IMR-90 (cell line): ENCODE results near the gene LARP4B. TPM values are rescaled to one million over a fixed set of nuclear protein-coding genes. Genes with fewer than 3 reads are reported as not detected.

ENCODE experiments used
- ATAC-seq: fragments of 200-7000 bp; cut with Tn5 transposase; 2 replicates; pipeline ENCODE4 v1.9.1; 2020; ENCODE audit warnings: low read depth, mild to moderate bottlenecking, moderate library complexity
- BruUV-seq: library from RNA; stranded (reverse); fragments of 400-500 nt; replicated peaks from 2 replicates; lab custom pipeline; 2021; lab: Mats Ljungman, UMichigan
- CTCF ChIA-PET: fragments of 300-600 bp; formaldehyde crosslinking; extraction: SDS; loops from one replicate; lab custom pipeline; 2021; ENCODE audit warnings: antibody characterized with exemption; lab: Yijun Ruan, JAX
- POLR2A ChIA-PET: fragments of 300-600 bp; sonication (Branson Sonifier 250); formaldehyde crosslinking; loops from one replicate; lab custom pipeline; 2022; ENCODE audit warnings: antibody characterized with exemption; ENCODE audit not compliant: unreplicated experiment; lab: Charles Lee
- DNase-seq: peaks from one replicate; pipeline ENCODE4 v3.0.0; 2013
- H2AFZ ChIP-seq: replicated peaks from 2 replicates; pipeline ENCODE3; 2013; ENCODE audit warnings: low read length, mild to moderate bottlenecking; ENCODE audit not compliant: poor library complexity
- H2AK5ac ChIP-seq: 2 replicates; pipeline ENCODE4 v1.6.1; 2013; ENCODE audit warnings: low read depth, low read length, inconsistent platforms
- H2AK9ac ChIP-seq: replicated peaks from 2 replicates; pipeline ENCODE3; 2013; ENCODE audit warnings: mild to moderate bottlenecking, low read depth, low read length, moderate library complexity; ENCODE audit not compliant: poor library complexity
- H2BK120ac ChIP-seq: 2 replicates; pipeline ENCODE4 v1.6.1; 2013; ENCODE audit warnings: low read depth, low read length, inconsistent platforms
- H2BK15ac ChIP-seq: 3 replicates; pipeline ENCODE4 v1.6.1; 2013; ENCODE audit warnings: low read depth, low read length, inconsistent platforms
- H2BK20ac ChIP-seq: 2 replicates; pipeline ENCODE4 v1.6.1; 2013; ENCODE audit warnings: low read depth, mild to moderate bottlenecking, inconsistent platforms, low read length, moderate library complexity
- H2BK5ac ChIP-seq: 2 replicates; pipeline ENCODE4 v1.6.1; 2013; ENCODE audit warnings: mild to moderate bottlenecking, low read depth, low read length, inconsistent platforms; ENCODE audit not compliant: poor library complexity, severe bottlenecking
- H3K14ac ChIP-seq: replicated peaks from 2 replicates; pipeline ENCODE4 v1.6.1; 2013; ENCODE audit warnings: low read depth, low read length, inconsistent platforms
- H3K18ac ChIP-seq: 2 replicates; pipeline ENCODE4 v1.6.1; 2013; ENCODE audit warnings: low read depth, low read length, control low read depth
- H3K23ac ChIP-seq: 2 replicates; pipeline ENCODE4 v1.6.1; 2013; ENCODE audit warnings: low read depth, low read length, inconsistent platforms
- H3K27ac ChIP-seq: 2 replicates; pipeline ENCODE4 v1.5.1; 2013; ENCODE audit warnings: mild to moderate bottlenecking, control low read depth, low read length; ENCODE audit not compliant: insufficient read depth
- H3K27me3 ChIP-seq: 2 replicates; pipeline ENCODE4 v1.6.1; 2013; ENCODE audit warnings: low read length; ENCODE audit not compliant: control insufficient read depth, insufficient read depth
- H3K36me3 ChIP-seq: 2 replicates; pipeline ENCODE4 v1.6.1; 2013; ENCODE audit warnings: low read length, mixed read lengths; ENCODE audit not compliant: control insufficient read depth, insufficient read depth
- H3K4ac ChIP-seq: 2 replicates; pipeline ENCODE4 v1.6.1; 2013; ENCODE audit warnings: low read depth, low read length, inconsistent platforms
- H3K4me1 ChIP-seq: 2 replicates; pipeline ENCODE4 v1.6.1; 2013; ENCODE audit warnings: low read length, mixed read lengths; ENCODE audit not compliant: control insufficient read depth, insufficient read depth
- H3K4me2 ChIP-seq: 2 replicates; pipeline ENCODE4 v1.6.1; 2013; ENCODE audit warnings: low read depth, mild to moderate bottlenecking, control low read depth, low read length, moderate library complexity
- H3K4me3 ChIP-seq: 2 replicates; pipeline ENCODE4 v1.5.1; 2013; ENCODE audit warnings: low read depth, mild to moderate bottlenecking, control low read depth, low read length, moderate library complexity; ENCODE audit not compliant: insufficient read depth
- H3K56ac ChIP-seq: 2 replicates; pipeline ENCODE4 v1.6.1; 2013; ENCODE audit warnings: low read length, inconsistent platforms; ENCODE audit not compliant: insufficient read depth; ENCODE audit errors: extremely low read depth
- H3K79me1 ChIP-seq, 2 experiments: 2 replicates each; pipeline ENCODE4 v1.6.1; 2013; ENCODE audit warnings: low read length in 2 of 2, inconsistent platforms in 1 of 2, low read depth in 1 of 2
- H3K9ac ChIP-seq: 2 replicates; pipeline ENCODE4 v1.6.1; 2013; ENCODE audit warnings: low read depth, low read length, control low read depth
- H3K9me1 ChIP-seq: 2 replicates; pipeline ENCODE4 v1.6.1; 2013; ENCODE audit warnings: low read length, inconsistent platforms; ENCODE audit not compliant: insufficient read depth
- H3K9me3 ChIP-seq: 2 replicates; pipeline ENCODE4 v1.6.1; 2013; ENCODE audit warnings: low read length; ENCODE audit not compliant: control insufficient read depth, insufficient read depth
- H4K20me1 ChIP-seq: 2 replicates; pipeline ENCODE4 v1.6.1; 2013; ENCODE audit warnings: low read length, inconsistent platforms; ENCODE audit not compliant: insufficient read depth
- H4K5ac ChIP-seq: 2 replicates; pipeline ENCODE4 v1.6.1; 2013; ENCODE audit warnings: mild to moderate bottlenecking, low read depth, low read length, control low read depth
- H4K8ac ChIP-seq, 2 experiments: 2 replicates each; pipeline ENCODE4 v1.6.1; 2013; ENCODE audit warnings: low read depth in 2 of 2, low read length in 2 of 2, control low read depth in 1 of 2, inconsistent platforms in 1 of 2
- H4K91ac ChIP-seq: 2 replicates; pipeline ENCODE4 v1.6.1; 2013; ENCODE audit warnings: low read depth, low read length, inconsistent platforms; ENCODE audit not compliant: insufficient read depth
- MAZ ChIP-seq: IDR thresholded peaks from 2 replicates; pipeline ENCODE4 v1.6.1; 2012; ENCODE audit warnings: low read depth, mild to moderate bottlenecking, low read length, improper control_type of control experiment, moderate library complexity, borderline replicate concordance
- RCOR1 ChIP-seq: IDR thresholded peaks from 2 replicates; pipeline ENCODE4 v1.6.1; 2012; ENCODE audit warnings: mild to moderate bottlenecking, low read length, improper control_type of control experiment; ENCODE audit not compliant: insufficient replicate concordance
- RFX5 ChIP-seq: IDR thresholded peaks from 2 replicates; pipeline ENCODE4 v1.8.0; 2012; ENCODE audit warnings: low read depth, mild to moderate bottlenecking, low read length, moderate library complexity
- SMC3 ChIP-seq: fragments of 150-350 bp; IDR thresholded peaks from 2 replicates; pipeline ENCODE4 v1.6.1; 2016; ENCODE audit warnings: low read depth, mild to moderate bottlenecking, antibody characterized with exemption, low read length, moderate library complexity
- WGBS, 2 experiments: methylation state at CpG; one replicate each; pipeline versions ENCODE4 v1.1.5 to v1.1.7; 2013; ENCODE audit warnings: missing lambda C conversion rate in 2 of 2; ENCODE audit not compliant: insufficient read length in 1 of 2; ENCODE audit errors: extremely low coverage in 2 of 2; 5-methylcytosine and 5-hydroxymethylcytosine counted together
- dilution Hi-C: fragments of 300-500 bp; cut with HindIII; formaldehyde crosslinking; loops from one replicate; pipeline ENCODE4 v1.14.3; 2018; ENCODE audit warnings: low sequenced_read_pairs; ENCODE audit not compliant: unreplicated experiment
- in situ Hi-C: fragments of 300-500 bp; cut with MboI; formaldehyde crosslinking; loops from 3 replicates; pipeline ENCODE4 v1.14.3; 2019; ENCODE audit warnings: low sequenced_read_pairs, inconsistent platforms, mixed read lengths
- intact Hi-C: fragments of 100-400 bp; cut with micrococcal nuclease; formaldehyde crosslinking; loops from 2 replicates; pipeline ENCODE4 v1.10.0; 2022
- polyA plus RNA-seq, 3 experiments: library from polyadenylated mRNA; depleted of rRNA; stranded (reverse); fragments of >200 nt; gene quantifications; 2 replicates each; pipeline ENCODE4 v1.2.3, GENCODE V29; 2012; ENCODE audit warnings: low replicate concordance in 1 of 3
- total RNA-seq: library from RNA; depleted of rRNA; stranded (reverse); fragments of >200 nt; gene quantifications from 2 replicates; pipeline ENCODE4 v1.2.3, GENCODE V29; 2012
- TF ChIP-seq, protein P1 (sequence below): fragments of 150-350 bp; IDR thresholded peaks from 2 replicates; pipeline ENCODE4 v1.6.1; 2017; ENCODE audit warnings: mild to moderate bottlenecking, antibody characterized with exemption, low read length, low read depth

LARP4B gene
- total and polyA plus RNA-seq, 2 of the 4 experiments (the other 2 are of a cell fraction), result 24.3 to 25.5 TPM

DNA sequence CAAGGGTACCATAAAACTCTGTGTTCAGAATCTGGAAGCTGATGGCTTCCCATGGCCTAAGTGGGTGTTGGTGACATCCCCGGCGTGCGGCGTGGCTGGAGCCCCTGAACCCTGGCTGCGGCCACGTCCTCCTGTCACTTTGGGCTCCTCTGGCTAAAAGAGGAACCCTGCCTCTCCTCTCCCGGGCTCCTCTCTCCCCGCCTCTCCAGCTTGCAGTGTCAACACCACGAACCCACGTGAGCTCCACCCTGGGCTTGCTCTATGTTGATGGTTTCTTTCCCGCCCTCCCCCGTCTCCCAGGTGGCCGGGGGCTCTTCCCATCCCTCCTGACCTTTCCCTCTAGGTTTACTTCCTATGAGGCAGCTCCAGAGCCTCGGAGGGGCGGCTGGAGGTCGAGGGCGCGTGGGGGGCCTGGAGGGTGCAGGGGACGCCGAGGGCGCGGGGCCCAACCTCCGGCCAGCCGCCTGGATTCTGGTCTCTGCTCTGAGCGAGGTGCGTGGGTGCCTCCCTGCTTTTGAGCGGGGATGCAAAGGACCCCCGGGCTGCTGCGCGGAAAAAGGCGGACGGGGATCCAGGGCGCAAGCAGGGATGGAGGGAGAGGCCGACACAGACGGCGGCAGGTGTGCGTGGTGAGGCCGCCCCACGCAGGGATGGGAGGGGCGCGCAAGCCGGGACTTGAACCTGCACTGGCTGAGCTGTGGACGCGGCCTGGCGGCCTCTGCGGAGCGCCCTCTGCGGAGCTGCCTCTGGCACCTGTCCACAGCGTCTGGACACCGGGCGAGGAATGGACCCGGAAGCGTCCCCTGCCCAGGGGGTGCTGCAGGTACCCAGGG lies 126.5 kb downstream of the LARP4B start (continued):
- TF ChIP-seq SMC3, result no peak

DNA sequence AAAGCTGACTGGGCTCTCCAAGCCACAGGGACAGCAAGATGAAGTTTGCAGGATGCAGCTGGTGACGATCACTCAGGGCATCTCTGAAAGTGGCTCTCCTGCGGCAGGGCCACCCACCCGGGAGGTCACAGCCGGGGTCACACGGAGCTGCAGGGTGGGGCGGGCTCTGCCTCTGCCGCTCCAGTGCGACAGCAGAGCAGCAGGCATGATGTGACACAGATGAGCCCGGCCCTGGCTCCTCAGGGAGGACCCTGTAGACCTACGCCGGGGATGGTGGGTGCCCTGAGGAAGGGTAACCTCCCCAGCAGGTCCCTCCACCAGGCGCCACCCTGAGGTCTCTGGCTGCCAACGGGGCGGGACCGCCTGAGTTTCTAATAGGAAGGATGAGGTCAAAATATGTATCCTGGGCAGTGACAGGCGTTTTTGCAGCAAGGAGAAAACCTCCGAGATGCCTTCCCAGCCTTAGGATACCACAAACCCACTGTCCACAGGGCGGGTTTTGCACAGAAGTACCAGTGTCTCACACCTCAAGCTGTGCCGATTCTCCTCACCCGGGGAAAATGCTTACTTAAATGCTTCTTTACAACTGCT lies 127.2 kb downstream of the LARP4B start:
- Histone ChIP-seq H3K4me3 (no peak overlapping the region), H3K14ac (no peak overlapping the region), H3K27ac (no peak overlapping the region), H3K9me1 (peaks cover 3% of the 10 kb centered on the region; the same call in 1 of the 2 replicates), H3K56ac (no peak overlapping the region), H2BK20ac (no peak overlapping the region), H3K9me3 (no peaks in the 10 kb centered on the region), H3K27me3 (no peaks in the 10 kb centered on the region), H2AK5ac (no peak overlapping the region), H3K18ac (no peak overlapping the region), H3K23ac (no peak overlapping the region), H3K36me3 (peaks cover 23% of the 10 kb centered on the region), H3K79me1 (peaks cover 0 to 21% of the 10 kb centered on the region in 2 experiments; a peak in 1 of 4 replicates), H2BK15ac (no peak overlapping the region), H4K91ac (no peak overlapping the region), H3K9ac (no peak overlapping the region), H2BK120ac (no peak overlapping the region), H4K8ac (no peak overlapping the region), H2AK9ac (peak overlapping the region; percentile 10), H2AFZ (no peak overlapping the region), H3K4me1 (peaks cover 5% of the 10 kb centered on the region), H3K4me2 (no peak overlapping the region), H4K5ac (no peak overlapping the region), H2BK5ac (no peak overlapping the region), H3K4ac (no peak overlapping the region), H4K20me1 (no peaks in the 10 kb centered on the region; the same call in 1 of the 2 replicates)
- dilution Hi-C loops, result no loop called here
- POLR2A ChIA-PET, result no interaction called here
- in situ Hi-C loops, result loop anchor here (10.0 kb wide), 1 partner anchor 219 kb away; no protein-coding TSS in a partner anchor
- ATAC-seq, result peak; percentile 39
- 34% methylated on average over 9 of the region's 20 CpGs; no CpG with 5 or more reads in 1 of the 2 experiments for WGBS, 2 experiments
- no TSS peak for BruUV-seq
- CTCF ChIA-PET, result no interaction called here
- TF ChIP-seq RFX5 (no peak), RCOR1 (no peak), MAZ (no peak)
- TF ChIP-seq, protein P1, sequence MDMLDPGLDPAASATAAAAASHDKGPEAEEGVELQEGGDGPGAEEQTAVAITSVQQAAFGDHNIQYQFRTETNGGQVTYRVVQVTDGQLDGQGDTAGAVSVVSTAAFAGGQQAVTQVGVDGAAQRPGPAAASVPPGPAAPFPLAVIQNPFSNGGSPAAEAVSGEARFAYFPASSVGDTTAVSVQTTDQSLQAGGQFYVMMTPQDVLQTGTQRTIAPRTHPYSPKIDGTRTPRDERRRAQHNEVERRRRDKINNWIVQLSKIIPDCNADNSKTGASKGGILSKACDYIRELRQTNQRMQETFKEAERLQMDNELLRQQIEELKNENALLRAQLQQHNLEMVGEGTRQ, result no peak
- intact Hi-C loops, result no loop called here
- DNase-seq, result peak; percentile 13
